SHP77 (cell line): ENCODE data around the gene WDR86.

Experiments used
- DNase-seq, 2 experiments: peaks; one replicate each; lab custom pipeline; 2025; lab: John Stamatoyannopoulos, UW

The WDR86 gene

GRCh38 chr7:151427705-151428377 lies 18.0 kb upstream of the WDR86 start:
- peak; percentile 25 to 28 for DNase-seq

GRCh38 chr7:151426904-151427704 lies 17.3 kb upstream of the WDR86 start:
- DNase-seq: no peak

- DNase-seq: no peak
Observed at GRCh38 chr7:151426441-151426903, 16.6 kb upstream of the WDR86 start.

GRCh38 chr7:151425670-151426440 lies 16.0 kb upstream of the WDR86 start:
- DNase-seq: no peak

- DNase-seq: no peak
Observed at GRCh38 chr7:151424799-151425198, 15.0 kb upstream of the WDR86 start.

GRCh38 chr7:151423936-151424335 lies 14.1 kb upstream of the WDR86 start:
- no peak for DNase-seq

GRCh38 chr7:151423226-151423625 lies 13.4 kb upstream of the WDR86 start:
- DNase-seq: no peak

GRCh38 chr7:151422212-151422611 lies 12.4 kb upstream of the WDR86 start:
- DNase-seq: no peak

GRCh38 chr7:151420144-151420543 lies 10.3 kb upstream of the WDR86 start:
- DNase-seq: no peak

GRCh38 chr7:151416941-151417315 lies 7.1 kb upstream of the WDR86 start:
- no peak for DNase-seq

- DNase-seq: no peak
Observed at GRCh38 chr7:151416112-151416940, 6.5 kb upstream of the WDR86 start.

GRCh38 chr7:151415375-151416105 lies 5.7 kb upstream of the WDR86 start:
- no peak for DNase-seq

GRCh38 chr7:151413241-151413640 lies 3.4 kb upstream of the WDR86 start:
- no peak for DNase-seq

- no peak for DNase-seq
Observed at GRCh38 chr7:151412318-151412717, 2.5 kb upstream of the WDR86 start.

GRCh38 chr7:151411551-151411950 lies 1.7 kb upstream of the WDR86 start:
- DNase-seq: no peak

GRCh38 chr7:151410405-151411390 lies 860 bp upstream of the WDR86 start:
- DNase-seq: no peak

GRCh38 chr7:151408839-151409666 lies 785 bp downstream of the WDR86 start:
- no peak for DNase-seq

- DNase-seq: no peak
Observed at GRCh38 chr7:151408498-151408838, 1.4 kb downstream of the WDR86 start.
